WTC11 (cell line): Measurements from ENCODE around the gene ZMYND8. TPM values are rescaled to one million over a fixed set of nuclear protein-coding genes. Genes with fewer than 3 reads are reported as not detected.

ENCODE experiments used
- ATAC-seq: fragments of 200-7000 bp; cut with Tn5 transposase; 2 replicates; pipeline ENCODE4 v1.10.0; 2021; ENCODE audit warnings: mild to moderate bottlenecking, moderate library complexity
- CTCF ChIA-PET: fragments of 300-600 bp; sonication (Branson Sonifier 250); formaldehyde crosslinking; loops from one replicate; lab custom pipeline; 2021; ENCODE audit warnings: antibody characterized with exemption; lab: Charles Lee
- POLR2A ChIA-PET: fragments of 350-600 bp; sonication (Branson Sonifier 250); formaldehyde crosslinking; loops from one replicate; lab custom pipeline; 2021; ENCODE audit warnings: antibody characterized with exemption; lab: Charles Lee
- DNase-seq: peaks from one replicate; pipeline ENCODE4 v3.0.0; 2021; ENCODE audit warnings: low spot score
- H3K27ac Mint-ChIP-seq: 2 replicates; pipeline ENCODE4 v1.8.0; 2021; ENCODE audit warnings: mixed read lengths
- H3K27me3 Mint-ChIP-seq: 2 replicates; pipeline ENCODE4 v1.8.0; 2021; ENCODE audit warnings: low read depth, mild to moderate bottlenecking, moderate library complexity, mixed read lengths
- H3K36me3 Mint-ChIP-seq: 2 replicates; pipeline ENCODE4 v1.8.0; 2021; ENCODE audit warnings: mixed read lengths
- H3K4me1 Mint-ChIP-seq: 2 replicates; pipeline ENCODE4 v1.8.0; 2022; ENCODE audit warnings: mixed read lengths
- H3K4me3 Mint-ChIP-seq: 2 replicates; pipeline ENCODE4 v1.8.0; 2021; ENCODE audit warnings: mild to moderate bottlenecking, moderate library complexity, mixed read lengths
- H3K9me3 Mint-ChIP-seq: 2 replicates; pipeline ENCODE4 v1.8.0; 2021; ENCODE audit warnings: mixed read lengths
- ARID4B ChIP-seq: sonication (generic); formaldehyde crosslinking; IDR thresholded peaks from 2 replicates; pipeline ENCODE4 v1.8.0; 2023; ENCODE audit warnings: missing genetic modification reagents, mild to moderate bottlenecking, borderline replicate concordance
- CTCF ChIP-seq: fragments of 200-600 bp; IDR thresholded peaks from 2 replicates; pipeline ENCODE4 v1.8.0; 2022; ENCODE audit warnings: antibody characterized with exemption
- E2F4 ChIP-seq: sonication (generic); formaldehyde crosslinking; IDR thresholded peaks from 2 replicates; pipeline ENCODE4 v1.8.1; 2022; ENCODE audit warnings: low read depth, mild to moderate bottlenecking, moderate library complexity, missing genetic modification reagents, borderline replicate concordance
- ERG ChIP-seq: fragments of 250-450 bp; sonication (Bioruptor Pico); IDR thresholded peaks from 2 replicates; pipeline ENCODE4 v1.8.0; 2021; ENCODE audit warnings: mild to moderate bottlenecking
- HMGA2 ChIP-seq: fragments of 250-450 bp; sonication (Bioruptor Pico); IDR thresholded peaks from 2 replicates; pipeline ENCODE4 v1.4.0; 2021; ENCODE audit warnings: mild to moderate bottlenecking, moderate library complexity
- IRF2 ChIP-seq: sonication (generic); formaldehyde crosslinking; IDR thresholded peaks from 2 replicates; pipeline ENCODE4 v1.8.0; 2022; ENCODE audit warnings: low read depth, missing genetic modification reagents, borderline replicate concordance
- MYBL2 ChIP-seq: sonication (generic); formaldehyde crosslinking; IDR thresholded peaks from 2 replicates; pipeline ENCODE4 v1.8.1; 2023; ENCODE audit warnings: mild to moderate bottlenecking, moderate library complexity, missing genetic modification reagents
- PRDM15 ChIP-seq: sonication (generic); formaldehyde crosslinking; IDR thresholded peaks from 2 replicates; pipeline ENCODE4 v1.8.0; 2022; ENCODE audit warnings: missing genetic modification reagents
- STAT6 ChIP-seq: sonication (generic); formaldehyde crosslinking; conservative IDR thresholded peaks from 2 replicates; pipeline ENCODE4 v1.8.1; 2023; ENCODE audit warnings: mild to moderate bottlenecking, low read depth, missing genetic modification reagents, moderate library complexity
- TEAD1 ChIP-seq: sonication (generic); formaldehyde crosslinking; IDR thresholded peaks from 2 replicates; pipeline ENCODE4 v1.8.0; 2022; ENCODE audit warnings: mild to moderate bottlenecking, missing genetic modification reagents
- TP53 ChIP-seq: sonication (generic); formaldehyde crosslinking; IDR thresholded peaks from 2 replicates; pipeline ENCODE4 v1.8.1; 2023; ENCODE audit warnings: mild to moderate bottlenecking, missing genetic modification reagents
- ZNF219 ChIP-seq: sonication (generic); formaldehyde crosslinking; IDR thresholded peaks from 2 replicates; pipeline ENCODE4 v1.8.0; 2023; ENCODE audit warnings: missing genetic modification reagents, mild to moderate bottlenecking, borderline replicate concordance
- ZNF317 ChIP-seq: sonication (generic); formaldehyde crosslinking; IDR thresholded peaks from 2 replicates; pipeline ENCODE4 v1.8.1; 2023; ENCODE audit warnings: low read depth, mild to moderate bottlenecking, moderate library complexity, missing genetic modification reagents, borderline replicate concordance
- ZNF532 ChIP-seq: fragments of 250-450 bp; sonication (Bioruptor Pico); IDR thresholded peaks from 2 replicates; pipeline ENCODE4 v1.9.0; 2021; ENCODE audit warnings: mild to moderate bottlenecking, borderline replicate concordance
- ZSCAN18 ChIP-seq: fragments of 250-450 bp; sonication (Bioruptor Pico); IDR thresholded peaks from 2 replicates; pipeline ENCODE4 v2.1.2; 2022; ENCODE audit warnings: mild to moderate bottlenecking, moderate library complexity
- total RNA-seq: library from RNA; stranded (reverse); gene quantifications from 3 replicates; pipeline ENCODE4 v1.2.3, GENCODE V29; 2021

The ZMYND8 gene
- total RNA-seq, 1 experiment from 2014 or later = 114 TPM

GRCh38 chr20:47276251-47276650 is 80.2 kb downstream of the ZMYND8 start:
- Mint-ChIP-seq H3K27ac (peak overlapping the region; percentile 85), H3K4me1 (peaks cover 38% of the 10 kb centered on the region), H3K4me3 (no peak overlapping the region; the same call in 1 of the 2 replicates), H3K36me3 (peaks cover 68% of the 10 kb centered on the region), H3K27me3 (no peaks in the 10 kb centered on the region), H3K9me3 (no peaks in the 10 kb centered on the region)
- ChIA-PET POLR2A (interaction anchor here (0.9 to 1.4 kb wide), 2 partner anchors 11 to 43 kb away, joined by 3 to 4 read pairs; no protein-coding TSS in a partner anchor), CTCF (interaction anchor here (1.2 to 7.2 kb wide), 2 partner anchors 69 to 107 kb away, joined by 3 to 250 read pairs; no protein-coding TSS in a partner anchor)
- no peak for ATAC-seq
- DNase-seq = no peak
- TF ChIP-seq MYBL2 (CRISPR knock-in tag) (no peak), ZNF219 (no peak), TEAD1 (no peak), ARID4B (CRISPR knock-in tag) (no peak), ZNF317 (CRISPR knock-in tag) (no peak), STAT6 (CRISPR knock-in tag) (no peak), E2F4 (no peak), CTCF (no peak), IRF2 (CRISPR knock-in tag) (no peak), ZSCAN18 (CRISPR knock-in tag) (no peak), PRDM15 (CRISPR knock-in tag) (no peak), ZNF532 (CRISPR knock-in tag) (no peak), TP53 (CRISPR knock-in tag) (no peak), ERG (no peak), HMGA2 (CRISPR knock-in tag) (no peak)
